ENCODE data around the gene ATF7IP2.

DNA sequence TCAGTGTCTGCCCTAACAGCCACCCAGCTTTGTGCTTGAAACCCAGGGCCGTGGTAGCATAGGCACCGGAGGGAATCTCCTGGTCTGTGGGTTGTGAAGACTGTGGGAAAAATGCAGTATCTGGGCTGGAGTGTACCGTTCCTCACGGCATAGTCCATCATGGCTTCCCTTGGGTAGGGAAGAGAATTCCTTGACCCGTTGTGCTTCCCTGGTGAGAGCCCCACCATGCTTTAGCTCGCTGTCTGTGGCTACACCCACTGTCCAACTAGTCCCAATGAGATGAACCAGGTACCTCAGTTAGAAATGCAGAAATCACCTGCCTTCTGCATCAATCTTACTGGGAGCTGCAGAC lies 67.3 kb downstream of the ATF7IP2 start:
- TF ChIP-seq, protein P1, sequence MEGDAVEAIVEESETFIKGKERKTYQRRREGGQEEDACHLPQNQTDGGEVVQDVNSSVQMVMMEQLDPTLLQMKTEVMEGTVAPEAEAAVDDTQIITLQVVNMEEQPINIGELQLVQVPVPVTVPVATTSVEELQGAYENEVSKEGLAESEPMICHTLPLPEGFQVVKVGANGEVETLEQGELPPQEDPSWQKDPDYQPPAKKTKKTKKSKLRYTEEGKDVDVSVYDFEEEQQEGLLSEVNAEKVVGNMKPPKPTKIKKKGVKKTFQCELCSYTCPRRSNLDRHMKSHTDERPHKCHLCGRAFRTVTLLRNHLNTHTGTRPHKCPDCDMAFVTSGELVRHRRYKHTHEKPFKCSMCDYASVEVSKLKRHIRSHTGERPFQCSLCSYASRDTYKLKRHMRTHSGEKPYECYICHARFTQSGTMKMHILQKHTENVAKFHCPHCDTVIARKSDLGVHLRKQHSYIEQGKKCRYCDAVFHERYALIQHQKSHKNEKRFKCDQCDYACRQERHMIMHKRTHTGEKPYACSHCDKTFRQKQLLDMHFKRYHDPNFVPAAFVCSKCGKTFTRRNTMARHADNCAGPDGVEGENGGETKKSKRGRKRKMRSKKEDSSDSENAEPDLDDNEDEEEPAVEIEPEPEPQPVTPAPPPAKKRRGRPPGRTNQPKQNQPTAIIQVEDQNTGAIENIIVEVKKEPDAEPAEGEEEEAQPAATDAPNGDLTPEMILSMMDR (conservative IDR thresholded peaks at IDR 0.05; ENCODE audit: low read length), result no peak
- no peak for TF ChIP-seq EZH2phosphoT487 (IDR thresholded peaks at IDR 0.05; ENCODE audit: borderline replicate concordance)

Measured in Loucy (cell line).